ENCODE results near the gene HSD17B8.

The HSD17B8 gene

DNA sequence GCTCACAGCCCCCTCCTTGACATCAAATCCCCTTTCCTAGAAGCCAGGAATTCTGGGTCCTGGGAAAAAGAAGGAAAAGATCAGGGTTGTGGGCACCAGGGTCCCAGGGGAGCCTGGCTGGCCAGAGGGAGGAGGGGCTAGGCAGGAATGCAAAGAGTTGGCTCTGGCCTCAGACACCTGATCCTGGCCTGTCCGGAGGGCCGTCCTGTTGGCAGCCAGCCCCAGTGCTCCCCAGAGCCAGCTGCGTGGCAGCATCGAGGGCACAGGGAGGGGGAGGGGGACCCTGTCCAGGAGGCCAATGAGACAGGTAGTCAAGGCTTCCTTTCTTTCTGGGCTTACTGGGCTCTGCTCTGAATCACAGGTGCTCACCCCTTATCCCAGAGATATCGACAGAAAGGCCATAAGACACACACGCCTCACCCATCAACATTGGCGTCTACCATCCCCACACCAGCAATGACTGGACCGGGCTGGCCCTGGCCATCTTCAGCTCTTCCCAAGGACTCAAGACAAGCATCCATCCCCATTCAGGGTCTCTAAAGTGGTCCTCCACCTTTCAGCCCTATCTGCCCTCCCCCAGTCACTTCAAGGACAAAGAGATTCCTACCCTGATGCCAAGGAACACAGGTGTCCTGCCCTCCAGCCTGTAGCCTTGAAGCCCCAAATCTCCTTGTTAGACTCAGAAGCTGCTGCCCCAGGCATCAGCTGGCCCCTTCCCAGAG is 12.9 kb upstream of the HSD17B8 start:
- no peak for DNase-seq (ENCODE audit: low read depth in 3 of 3)

DNA sequence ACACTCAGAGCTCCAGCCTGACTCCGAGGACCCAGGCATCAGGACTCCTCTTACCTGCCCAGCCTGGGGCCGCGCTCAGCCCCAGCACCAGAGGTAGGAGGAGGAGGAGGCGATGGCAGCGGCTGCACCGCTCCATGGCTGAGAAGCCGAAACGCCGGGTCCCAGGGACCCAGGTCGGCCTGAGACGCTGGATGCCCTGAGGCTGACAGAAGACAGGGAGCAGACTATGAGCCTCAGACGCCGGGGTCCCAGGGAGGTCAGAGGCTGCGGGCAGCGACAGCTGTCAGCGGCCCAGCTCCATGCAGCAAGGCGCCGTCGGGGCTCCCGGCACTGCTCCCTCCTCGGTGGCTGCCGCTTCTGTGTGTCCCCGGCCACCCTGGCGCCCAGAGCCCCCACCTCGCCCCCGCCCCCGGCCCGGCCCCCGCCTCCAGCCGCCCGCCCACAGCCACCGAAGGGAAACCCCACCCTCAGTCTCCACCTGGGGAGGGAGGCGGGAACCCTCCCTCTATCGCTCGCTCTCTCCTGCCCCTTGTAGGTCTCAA is 12.3 kb upstream of the HSD17B8 start, which contains the start of gene COL11A2:
TSS of gene COL11A2 (minus strand) at position 363 of the 542 bp plus-strand sequence. CDS start at position 136, 227 bp downstream.
- no peak for DNase-seq (ENCODE audit: low read depth in 3 of 3)

DNA sequence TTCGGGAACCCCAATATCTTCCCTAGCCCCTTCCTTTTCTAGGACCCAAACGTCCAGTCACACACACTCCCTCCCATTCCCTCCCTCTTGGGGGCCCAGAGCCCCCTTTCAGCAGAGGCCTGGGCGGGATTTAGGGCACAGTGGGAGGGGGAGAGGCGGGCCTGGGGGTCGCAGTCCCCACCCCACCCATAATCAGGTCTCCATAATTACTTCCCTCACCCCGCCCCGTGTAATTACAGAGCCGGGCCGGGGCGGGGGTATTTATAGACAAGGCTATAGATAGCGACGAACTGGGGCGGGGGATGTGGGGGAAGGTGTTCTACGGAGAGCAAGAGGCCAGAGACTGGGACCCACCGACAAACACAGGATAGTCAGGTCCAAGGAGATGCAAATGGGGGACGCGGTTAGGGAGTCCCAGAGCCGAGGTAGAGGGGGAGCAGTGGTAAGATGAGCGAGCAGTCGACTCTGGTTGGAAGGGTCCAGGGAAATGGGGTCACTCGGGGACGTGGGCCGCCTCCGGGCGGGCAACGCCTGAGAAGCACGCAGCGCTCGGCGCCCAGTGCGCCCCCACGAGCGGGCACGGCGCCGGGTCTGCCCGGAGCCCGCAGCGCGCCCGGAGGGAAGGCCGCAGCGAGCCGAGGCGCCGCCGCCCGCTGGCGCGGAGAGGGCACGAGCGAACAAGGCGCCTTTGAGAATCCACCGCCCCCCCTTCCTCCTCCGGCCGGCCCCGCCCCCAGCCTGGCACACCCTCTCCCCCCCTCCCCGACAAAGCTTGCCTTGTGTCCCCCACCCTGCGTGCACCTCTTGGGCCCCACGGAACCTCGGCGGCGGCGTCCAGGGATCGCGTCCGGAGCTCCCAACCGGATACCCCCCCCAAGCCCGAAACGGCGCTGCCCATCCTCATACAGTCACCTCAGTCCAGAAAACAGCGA is 11.5 kb upstream of the HSD17B8 start:
- no peak for DNase-seq (ENCODE audit: low read depth in 3 of 3)

DNA sequence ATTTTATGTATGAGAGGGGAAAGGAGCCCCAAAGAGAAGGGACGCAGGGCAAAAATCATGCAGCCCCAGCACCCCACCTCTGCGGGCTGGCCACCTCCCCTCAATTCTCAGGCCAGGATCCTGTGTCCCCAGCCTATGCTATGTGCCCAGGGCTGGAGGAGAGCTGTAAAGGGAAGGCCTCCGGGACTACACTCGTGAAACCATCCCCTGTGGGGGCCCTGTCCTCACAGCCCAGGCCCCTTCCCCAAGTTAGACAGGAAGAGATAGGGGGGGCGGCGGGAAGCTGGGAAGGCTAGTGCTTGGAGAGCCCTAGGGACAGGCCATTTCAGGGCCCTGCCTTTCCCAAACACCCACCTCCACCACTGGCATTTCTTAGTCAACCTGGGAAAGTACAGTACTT is 10.8 kb upstream of the HSD17B8 start:
- DNase-seq (ENCODE audit: low read depth in 3 of 3): no peak

DNA sequence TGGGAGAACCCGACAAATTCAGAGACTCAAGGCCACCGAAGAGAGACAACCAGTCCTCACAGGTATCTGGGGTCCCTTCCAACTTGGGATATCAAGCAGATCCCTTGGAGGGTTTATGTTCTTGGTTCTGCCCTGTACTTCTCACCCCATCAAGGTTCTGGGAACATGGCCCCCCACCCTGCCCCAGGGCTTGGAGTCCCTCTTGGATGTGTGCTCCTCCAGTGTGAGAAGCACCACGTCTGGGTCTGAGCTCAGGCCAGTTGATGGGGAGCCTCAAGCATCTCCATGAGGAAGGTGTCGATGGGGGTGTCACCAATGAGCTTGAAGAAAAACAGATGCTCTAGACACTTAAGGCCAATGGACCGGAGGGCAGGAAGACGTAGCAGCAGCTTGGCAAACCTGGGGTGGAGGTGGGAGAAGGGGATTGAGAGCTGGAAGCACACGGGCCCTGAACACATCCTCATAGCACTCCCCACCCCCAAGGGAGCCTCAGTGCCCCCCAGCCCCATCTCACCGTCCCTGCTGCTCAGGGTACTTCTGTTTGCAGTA is 9.9 kb upstream of the HSD17B8 start:
- DNase-seq (ENCODE audit: low read depth in 3 of 3): no peak

DNA sequence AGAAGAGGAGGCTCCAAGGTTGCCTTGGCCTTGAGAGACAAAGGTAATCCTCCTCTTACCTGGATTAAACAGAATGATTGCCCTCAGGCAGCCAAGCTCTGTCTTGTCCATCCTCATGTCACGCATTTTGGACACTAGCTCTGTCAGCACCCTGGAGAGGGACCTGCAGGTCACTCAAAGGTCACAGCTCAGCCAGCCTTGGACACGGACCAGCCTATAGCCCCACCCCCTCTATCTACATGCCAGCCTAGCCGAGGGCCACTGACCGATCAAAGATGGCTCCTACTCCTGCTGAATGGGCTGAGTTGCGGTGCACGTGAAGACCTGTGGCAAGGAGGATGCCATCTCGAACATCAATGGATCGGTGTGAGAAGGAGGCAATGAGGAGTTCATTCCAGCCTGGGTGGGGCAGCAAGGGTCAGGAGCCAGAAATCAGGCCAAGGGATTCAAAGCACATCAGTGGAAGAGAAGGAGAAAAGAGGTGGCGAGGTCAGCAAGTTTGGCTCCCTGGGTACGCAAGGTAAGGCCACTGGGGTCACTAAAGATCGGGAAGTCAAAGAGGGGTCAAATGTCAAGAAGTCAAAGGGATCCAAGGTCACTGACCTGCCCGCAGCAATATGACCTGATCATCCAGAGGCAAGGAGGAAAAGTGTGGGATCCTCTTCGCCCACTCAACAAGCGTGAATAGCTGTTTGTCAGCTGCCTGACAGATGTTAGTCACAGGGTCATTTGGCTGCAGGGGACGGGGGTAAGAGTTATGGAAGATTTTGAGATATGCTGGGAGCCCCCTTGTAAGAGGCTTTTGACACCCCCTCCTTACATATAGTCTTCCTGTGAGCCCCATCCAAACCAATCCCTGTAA is 8.9 kb upstream of the HSD17B8 start:
- DNase-seq (ENCODE audit: low read depth in 3 of 3): no peak

DNA sequence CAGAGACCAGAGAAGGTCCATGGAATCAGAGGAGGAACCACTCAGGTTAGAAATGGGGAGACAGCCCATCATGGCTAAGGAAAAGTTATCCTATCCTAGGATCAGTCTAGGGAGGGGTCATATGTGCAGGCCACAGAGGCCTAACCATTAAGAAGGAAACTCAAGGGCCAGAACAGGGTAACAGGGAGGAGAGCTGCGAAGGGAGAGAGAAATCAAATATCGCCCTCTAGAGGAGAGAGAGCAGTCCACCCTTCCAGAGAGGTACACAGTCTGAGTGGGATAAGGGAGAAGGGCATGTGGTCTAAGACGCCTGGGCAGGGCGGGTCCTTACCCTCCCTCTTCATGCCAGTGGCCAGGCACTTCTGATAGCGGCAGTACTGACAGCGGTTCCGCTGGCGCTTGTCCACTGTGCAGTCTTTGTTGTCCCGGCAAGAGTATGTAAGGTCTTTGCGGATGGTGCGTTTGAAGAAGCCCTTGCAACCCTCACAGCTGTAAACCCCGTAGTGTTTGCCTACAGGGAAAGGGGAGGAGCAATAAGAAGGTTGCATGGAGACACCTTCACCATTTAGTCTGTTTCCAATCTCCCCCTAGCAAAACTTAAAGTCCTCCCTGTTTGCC is 6.9 kb upstream of the HSD17B8 start:
- no peak for DNase-seq (ENCODE audit: low read depth in 3 of 3)

DNA sequence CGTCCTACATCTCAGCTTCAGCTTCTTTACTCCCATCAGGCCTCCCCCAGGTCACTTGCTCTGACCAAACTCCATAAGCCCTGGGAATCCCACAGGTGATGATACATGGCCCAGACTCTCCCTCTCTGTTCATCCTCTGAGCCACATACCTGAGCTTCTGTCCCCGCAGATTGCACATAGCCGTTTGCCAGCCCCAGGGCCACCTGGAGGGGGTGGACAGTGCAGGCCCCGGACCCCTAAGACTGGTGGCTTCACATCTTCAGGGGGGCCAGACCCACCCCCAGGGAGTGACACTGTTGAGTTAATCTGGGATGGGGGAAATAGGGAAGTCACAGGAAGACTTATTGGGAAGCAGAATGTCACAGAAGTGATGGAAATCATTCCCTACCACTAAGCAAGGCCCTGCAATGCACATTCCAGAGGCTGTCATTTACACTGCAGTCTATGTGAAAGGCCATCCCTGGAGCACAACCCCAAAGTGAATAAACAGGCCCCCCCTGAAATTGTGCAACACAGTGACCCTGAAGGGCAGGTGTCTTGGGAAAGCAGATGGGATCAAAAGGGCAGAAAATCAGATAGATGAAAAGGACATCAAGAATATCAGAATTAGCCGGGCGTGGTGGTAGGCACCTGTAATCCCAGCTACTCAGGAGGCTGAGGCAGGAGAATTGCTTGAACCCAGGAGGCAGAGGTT is 6.1 kb upstream of the HSD17B8 start:
- no peak for DNase-seq (ENCODE audit: low read depth in 3 of 3)

DNA sequence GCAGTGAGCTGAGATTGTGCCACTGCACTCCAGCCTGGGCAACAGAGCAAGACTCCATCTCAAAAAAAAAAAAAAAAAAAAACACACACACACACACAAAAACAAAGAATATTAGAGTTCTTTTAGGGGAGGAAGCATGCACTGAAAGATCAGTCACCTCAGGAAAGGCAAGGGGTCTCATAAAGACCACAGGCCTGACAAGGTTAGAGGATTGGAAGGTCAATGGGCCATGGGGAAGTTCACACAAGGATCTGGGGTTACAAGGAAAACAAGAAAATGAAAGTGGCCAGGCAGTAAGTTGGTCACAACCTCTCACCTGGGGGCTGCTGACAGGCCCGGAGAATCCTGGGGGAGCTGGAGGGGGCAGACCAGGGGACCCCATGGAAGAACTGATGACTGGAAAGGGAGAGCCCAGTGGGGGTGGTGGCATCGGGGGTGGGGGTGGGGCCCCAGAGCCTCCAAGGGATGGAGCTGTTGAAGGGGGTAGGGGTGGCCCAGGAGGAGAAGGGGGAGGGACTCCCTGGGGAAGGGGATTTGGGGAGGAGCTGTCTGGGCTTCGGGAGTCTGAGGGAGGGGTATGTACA is 5.5 kb upstream of the HSD17B8 start:
- no peak for DNase-seq (ENCODE audit: low read depth in 3 of 3)

DNA sequence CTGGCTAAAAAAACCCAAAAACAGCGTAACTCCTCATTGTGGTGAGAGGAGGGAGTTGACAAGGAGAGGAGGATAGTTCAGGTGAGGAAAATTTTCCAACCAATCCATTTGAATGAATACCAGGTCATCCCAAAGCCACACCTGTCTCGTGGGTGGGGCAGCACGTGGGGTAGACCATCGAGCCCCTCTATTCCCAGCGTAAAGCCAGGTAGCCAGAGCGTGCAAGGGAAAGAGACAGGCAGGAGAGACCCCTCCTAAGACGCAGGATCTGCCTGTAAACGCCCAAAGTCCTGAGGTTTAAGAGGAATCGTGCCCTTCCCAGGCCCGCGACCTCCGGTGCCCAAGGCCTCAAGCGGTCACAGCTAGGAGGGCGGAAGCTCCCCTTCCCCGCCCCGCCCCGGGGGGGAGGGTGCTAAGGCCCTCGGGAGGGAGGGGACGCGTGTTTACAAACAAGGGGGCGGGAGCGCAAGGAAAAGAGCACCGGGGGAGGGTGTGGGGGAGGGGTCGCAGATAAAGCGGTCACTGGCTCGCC is 4.7 kb upstream of the HSD17B8 start:
- DNase-seq (ENCODE audit: low read depth in 3 of 3): peak; percentile 50 to 56 (median 51)

DNA sequence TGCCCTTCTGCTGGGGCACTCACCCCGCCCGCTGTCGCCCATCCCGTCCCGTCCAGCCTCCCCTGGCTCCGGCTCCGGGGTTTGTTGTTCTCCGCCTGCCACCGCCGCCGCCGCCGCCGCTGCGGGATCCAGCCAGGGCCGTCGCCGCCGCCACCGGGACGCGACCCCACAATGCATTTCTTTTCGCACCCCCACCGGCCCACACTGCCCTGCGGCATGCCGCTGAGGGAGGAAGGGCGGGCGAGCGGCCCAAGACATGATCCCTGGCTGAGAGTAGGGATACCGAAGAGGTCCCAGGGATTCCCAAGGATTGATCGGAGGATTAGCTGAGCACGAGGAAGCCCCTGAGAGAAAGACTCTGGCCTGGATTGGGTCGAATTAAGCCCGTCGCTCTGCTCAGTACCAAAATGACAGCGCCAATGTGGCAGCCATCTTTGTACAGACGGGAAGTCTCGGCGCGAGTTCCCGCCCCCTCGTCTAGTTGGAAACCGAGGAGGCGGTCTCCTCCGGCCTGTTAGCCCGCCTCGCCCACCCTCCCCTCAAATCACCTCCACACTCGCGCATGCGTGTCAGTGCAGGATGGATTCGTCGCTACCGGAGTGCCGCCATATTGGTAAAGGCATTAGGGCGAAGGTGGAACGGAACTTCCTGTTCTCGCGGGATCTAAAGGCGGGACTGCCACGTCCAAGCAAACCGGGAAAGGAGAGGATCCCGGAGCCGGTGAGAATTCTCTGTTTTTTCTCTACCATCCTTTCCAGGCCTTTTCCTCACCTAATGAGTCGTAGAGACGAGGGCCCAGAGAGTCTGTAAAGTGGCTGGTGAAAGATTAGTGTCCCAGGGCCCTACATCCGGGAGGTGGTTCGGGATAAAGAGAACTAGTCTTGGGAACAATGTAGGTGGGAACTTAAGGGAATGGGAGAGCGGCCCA is 4.0 kb upstream of the HSD17B8 start, which contains the start of the genes RXRB and SLC39A7:
TSS of gene RXRB (minus strand) at position 447 of the 928 bp plus-strand sequence. CDS start at position 258, 189 bp downstream.
TSS of gene SLC39A7 (plus strand) at position 649 of the 928 bp plus-strand sequence. CDS start 379 bp downstream, outside the sequence.
- DNase-seq (ENCODE audit: low read depth in 3 of 3): peak; percentile 92 to 99 (median 97)

DNA sequence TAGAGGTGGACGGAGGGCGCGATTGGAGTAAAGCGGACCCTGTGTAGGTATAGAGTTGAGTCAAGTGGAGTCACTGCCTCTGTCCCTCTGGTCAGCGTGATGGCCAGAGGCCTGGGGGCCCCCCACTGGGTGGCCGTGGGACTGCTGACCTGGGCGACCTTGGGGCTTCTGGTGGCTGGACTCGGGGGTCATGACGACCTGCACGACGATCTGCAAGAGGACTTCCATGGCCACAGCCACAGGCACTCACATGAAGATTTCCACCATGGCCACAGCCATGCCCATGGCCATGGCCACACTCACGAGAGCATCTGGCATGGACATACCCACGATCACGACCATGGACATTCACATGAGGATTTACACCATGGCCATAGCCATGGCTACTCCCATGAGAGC is 3.3 kb upstream of the HSD17B8 start:
- no peak for DNase-seq (ENCODE audit: low read depth in 3 of 3)

DNA sequence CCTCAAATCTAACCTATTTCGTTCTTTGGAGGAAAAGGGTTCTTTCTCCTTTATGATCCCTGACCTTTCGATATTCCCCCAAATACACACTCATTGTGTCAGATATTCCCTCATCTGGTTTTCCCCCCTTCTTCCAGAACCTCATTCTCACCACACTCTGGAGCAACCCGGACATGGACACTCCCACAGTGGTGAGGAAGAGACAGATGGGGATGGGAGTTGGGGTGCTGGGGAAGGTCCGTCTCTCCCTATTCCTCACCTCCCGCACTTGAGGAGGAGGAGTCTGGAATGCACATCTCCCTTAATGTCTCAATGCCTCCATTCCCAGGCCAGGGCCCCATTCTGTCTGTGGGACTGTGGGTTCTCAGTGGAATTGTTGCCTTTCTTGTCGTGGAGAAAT is 2.5 kb upstream of the HSD17B8 start:
- no peak for DNase-seq (ENCODE audit: low read depth in 3 of 3)

DNA sequence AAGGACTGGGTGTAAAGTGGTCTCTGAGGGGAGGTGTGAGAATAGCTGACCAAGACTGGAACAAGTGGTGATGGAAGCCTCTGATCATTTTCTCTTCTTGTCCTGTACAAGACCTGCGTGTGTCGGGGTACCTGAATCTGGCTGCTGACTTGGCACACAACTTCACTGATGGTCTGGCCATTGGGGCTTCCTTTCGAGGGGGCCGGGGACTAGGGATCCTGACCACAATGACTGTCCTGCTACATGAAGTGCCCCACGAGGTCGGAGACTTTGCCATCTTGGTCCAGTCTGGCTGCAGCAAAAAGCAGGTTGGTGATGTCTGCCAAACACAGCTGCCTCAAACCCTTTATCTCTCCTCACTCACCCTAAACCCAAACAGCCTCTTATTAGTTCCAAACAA is 1.7 kb upstream of the HSD17B8 start:
- no peak for DNase-seq (ENCODE audit: low read depth in 3 of 3)

DNA sequence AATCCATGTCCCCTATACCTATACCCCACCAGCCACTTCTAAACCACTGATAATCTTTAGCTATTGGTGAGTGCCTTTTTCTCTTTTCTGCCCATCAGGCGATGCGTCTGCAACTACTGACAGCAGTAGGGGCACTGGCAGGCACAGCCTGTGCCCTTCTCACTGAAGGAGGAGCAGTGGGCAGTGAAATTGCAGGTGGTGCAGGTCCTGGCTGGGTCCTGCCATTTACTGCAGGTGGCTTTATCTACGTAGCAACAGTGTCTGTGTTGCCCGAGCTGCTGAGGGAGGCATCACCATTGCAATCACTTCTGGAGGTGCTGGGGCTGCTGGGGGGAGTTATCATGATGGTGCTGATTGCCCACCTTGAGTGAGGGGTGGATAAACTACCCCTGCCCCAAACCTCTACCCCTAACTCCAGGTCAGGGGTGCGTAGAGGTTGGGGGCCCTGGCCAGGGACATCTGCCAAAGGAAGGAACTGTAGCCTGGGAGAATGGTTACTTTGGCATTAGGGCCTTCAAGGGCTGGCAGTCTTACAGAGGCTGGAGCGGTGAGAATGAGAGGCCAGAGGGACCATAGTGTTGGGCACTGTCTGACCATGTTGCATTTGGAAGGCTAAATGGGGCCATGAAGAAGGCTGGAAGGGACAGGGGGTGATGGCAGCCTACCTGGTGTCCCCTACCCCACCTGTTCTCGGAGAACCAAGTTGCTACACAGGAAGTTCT is 851 bp upstream of the HSD17B8 start:
- DNase-seq (ENCODE audit: low read depth in 3 of 3): no peak

DNA sequence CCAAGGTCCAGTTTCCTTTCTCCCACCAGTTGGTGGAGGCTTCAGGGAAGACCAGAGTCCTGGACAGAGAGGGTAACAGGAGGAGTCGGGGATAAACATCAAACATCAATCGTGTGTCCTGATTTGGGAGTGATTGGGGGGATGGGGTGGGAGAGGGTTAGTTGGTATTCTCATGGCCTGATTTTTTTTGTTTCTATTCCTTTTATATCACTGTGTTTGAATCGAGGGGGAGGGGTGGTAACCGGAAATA is 365 bp upstream of the HSD17B8 start:
- DNase-seq (ENCODE audit: low read depth in 3 of 3): no peak

DNA sequence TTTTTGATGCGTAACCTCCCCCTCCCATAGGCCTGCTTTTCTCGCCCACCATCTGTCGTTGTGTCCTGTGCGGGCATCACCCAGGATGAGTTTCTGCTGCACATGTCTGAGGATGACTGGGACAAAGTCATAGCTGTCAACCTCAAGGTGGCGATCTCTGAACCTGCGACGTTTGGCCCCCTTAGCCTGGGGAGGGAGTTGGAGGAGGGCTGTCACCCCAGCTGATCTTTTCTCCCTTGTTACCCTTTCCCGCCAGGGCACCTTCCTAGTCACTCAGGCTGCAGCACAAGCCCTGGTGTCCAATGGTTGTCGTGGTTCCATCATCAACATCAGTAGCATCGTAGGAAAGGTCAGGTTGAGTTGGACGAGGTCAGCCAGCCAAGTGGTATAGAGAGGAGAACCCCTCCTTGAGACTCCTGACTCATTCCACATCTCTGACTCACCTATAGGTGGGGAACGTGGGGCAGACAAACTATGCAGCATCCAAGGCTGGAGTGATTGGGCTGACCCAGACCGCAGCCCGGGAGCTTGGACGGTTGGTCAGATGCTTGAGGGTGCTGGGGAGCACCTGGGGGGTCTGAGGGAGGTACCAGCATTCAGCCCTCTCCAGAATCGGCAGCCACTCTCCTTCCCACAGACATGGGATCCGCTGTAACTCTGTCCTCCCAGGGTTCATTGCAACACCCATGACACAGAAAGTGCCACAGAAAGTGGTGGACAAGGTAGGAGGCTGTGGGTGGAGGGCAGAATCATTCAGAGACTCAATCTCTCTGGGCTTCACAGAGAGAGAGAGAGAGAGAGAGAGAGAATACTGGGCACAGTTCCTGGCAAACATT is 954 bp downstream of the HSD17B8 start:
- DNase-seq (ENCODE audit: low read depth in 3 of 3): no peak

All from stimulated activated CD4-positive, alpha-beta T cell treated with anti-CD3 and anti-CD28 coated beads, TNF-alpha, amount 100 ng/mL, for 4 hours (primary cell).